ENCODE measurements around the gene TMOD2.

DNA sequence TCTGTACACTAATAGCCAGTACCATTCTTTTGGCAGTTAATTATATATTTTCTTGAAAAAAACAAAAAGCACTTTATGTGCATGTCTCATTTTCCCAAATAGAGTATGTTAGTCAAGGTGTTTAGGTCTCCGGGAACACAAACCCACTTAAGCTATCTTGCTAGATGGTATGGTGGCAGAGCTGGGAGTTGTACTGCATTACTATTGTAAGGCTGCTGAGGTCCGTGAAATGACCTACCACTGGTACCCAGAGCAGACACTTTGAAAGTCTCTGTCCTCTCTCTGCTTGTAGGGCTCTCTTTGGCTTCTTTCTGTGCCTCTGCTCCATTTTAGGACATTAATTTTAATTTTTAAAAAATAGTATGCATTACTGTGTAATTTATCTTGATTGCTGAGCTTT lies 86.9 kb downstream of the TMOD2 start:
- TF ChIP-seq, protein P1, sequence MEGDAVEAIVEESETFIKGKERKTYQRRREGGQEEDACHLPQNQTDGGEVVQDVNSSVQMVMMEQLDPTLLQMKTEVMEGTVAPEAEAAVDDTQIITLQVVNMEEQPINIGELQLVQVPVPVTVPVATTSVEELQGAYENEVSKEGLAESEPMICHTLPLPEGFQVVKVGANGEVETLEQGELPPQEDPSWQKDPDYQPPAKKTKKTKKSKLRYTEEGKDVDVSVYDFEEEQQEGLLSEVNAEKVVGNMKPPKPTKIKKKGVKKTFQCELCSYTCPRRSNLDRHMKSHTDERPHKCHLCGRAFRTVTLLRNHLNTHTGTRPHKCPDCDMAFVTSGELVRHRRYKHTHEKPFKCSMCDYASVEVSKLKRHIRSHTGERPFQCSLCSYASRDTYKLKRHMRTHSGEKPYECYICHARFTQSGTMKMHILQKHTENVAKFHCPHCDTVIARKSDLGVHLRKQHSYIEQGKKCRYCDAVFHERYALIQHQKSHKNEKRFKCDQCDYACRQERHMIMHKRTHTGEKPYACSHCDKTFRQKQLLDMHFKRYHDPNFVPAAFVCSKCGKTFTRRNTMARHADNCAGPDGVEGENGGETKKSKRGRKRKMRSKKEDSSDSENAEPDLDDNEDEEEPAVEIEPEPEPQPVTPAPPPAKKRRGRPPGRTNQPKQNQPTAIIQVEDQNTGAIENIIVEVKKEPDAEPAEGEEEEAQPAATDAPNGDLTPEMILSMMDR (conservative IDR thresholded peaks at IDR 0.05; ENCODE audit: low read length) = no peak
- no peak for TF ChIP-seq EZH2phosphoT487 (IDR thresholded peaks at IDR 0.05; ENCODE audit: borderline replicate concordance, low read depth, low read length)

Measured in OCI-LY7 (cell line).